GM18858 (cell line): ENCODE measurements around the gene NDRG4.

Experiments used
- ATAC-seq: cut with Tn5 transposase; IDR thresholded peaks from one replicate; pipeline ENCODE4 v1.9.1; 2021; ENCODE audit not compliant: unreplicated experiment

Gene NDRG4

GRCh38 chr16:58499615-58500351 lies at the start of gene NDRG4:
TSS of gene NDRG4 (plus strand) at chr16:58500143. CDS start at chr16:58500249, 106 bp downstream.
- ATAC-seq = peak; percentile 50

DNA sequence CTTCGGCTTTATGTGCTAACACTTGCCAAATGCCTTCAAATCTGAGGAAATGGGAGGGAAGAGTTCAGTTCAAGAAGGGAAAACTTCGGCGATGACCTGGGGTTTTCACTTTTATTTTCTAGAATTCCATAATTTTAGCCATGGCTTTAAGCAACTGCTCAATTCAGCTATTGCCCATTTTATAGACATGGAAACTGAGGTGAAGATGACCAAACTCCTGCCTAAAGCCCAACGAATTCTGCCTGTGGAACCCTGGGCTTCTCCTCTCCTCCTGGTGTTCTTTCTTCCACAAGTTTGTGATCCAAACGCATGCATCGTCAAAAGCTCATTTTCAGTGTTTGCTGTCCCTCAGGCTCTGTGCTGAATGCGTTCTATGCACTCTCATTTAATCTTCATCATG lies 49.4 kb upstream of the NDRG4 start:
- no peak for ATAC-seq

DNA sequence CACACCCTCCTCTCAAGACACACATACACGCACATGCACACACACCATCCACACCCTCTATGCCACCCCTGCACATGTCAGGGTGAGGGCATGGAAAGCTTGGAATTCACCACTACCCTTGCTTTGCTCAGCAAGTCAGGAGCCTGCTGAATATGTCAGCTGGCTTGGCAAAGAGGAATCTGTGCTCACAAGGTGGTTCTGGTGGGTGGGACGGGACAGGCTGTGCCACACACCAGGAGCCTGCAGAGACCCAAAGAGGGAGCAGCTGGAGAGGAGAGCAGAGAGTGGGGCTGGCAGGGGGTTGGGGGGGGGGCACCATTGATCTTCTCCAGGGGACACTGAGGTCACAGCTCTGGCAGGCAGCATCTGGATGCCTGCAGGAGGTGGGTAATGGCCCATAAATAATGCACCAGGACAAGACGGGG lies 48.7 kb upstream of the NDRG4 start:
- no peak for ATAC-seq

GRCh38 chr16:58451945-58452401 lies 48.0 kb upstream of the NDRG4 start:
- no peak for ATAC-seq

DNA sequence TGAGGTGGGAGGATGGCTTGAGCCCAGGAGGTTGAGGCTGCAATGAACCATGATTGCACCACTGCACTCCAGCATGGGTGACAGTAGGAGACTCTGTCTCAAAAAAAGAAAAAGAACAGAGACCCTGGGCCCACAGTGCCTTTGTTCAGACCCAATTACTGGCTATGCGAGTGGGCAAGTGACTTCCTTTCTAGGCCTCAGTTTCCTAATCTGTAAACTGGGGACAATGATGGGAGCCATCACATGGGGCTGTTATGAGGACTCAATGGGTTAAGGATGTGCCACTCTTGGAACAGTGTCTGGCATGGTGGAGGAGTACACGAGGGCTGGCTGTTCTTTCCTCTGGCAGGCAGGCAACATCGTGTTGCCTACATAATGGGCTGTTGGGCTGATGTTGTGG lies 47.3 kb upstream of the NDRG4 start:
- no peak for ATAC-seq

DNA sequence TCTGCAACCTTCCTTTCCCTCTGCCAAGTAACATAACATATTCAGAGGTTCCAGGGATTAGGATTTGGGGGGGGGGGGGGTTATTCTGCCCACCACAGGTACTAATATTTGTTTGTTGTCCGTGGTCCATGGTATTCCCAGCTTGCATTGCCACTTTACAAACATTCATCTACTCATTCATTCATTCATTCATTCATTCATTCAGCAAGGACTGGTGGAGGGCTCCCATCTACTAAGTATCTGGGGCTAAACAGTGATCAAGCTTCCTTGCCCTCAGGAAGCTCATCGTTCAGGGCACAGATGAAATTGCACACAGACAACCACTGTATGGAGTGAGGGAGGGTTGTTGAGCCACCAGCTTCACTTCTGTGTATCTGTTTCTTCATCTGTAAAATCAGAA lies 45.8 kb upstream of the NDRG4 start:
- ATAC-seq = no peak

DNA sequence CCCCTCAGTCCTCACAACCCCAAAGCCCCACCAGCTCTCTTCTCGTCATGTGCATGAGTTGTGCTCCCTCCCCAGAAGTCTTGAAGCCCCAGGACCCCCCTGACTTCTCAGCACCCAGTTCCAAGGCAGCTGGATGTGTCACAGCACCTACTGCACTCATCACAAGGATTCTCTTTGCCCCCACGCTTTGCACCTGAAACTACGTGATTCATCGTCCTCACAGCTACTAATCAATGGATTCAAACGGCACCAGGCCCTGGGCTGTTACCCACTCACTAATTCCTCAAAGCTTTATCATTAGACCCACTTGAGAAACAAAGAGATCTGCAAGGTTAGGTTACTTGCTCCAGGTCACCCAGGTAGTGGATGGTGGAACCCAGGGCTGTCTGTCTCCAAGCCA lies 45.1 kb upstream of the NDRG4 start:
- no peak for ATAC-seq

- ATAC-seq = no peak
Observed at GRCh38 chr16:58455750-58456149, 44.2 kb upstream of the NDRG4 start.

DNA sequence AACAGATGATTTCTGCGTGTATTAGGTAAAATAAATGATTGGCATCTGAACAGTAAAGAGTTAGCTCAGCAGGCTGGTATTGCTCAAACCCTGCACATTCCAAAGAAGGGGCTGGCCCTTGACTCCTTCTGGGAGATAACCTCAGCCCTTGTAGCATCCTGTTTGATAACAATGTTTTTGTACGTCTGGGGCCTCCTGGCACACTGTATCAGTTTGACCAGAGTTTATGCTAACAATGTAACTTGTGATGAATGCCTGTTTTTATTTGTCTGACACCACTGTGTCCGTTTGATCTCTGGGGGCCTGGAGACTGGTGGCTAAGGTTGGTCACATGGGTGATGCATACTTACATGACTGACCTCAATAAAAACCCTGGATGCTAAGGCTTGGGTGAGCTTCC lies 43.8 kb upstream of the NDRG4 start:
- ATAC-seq = no peak

DNA sequence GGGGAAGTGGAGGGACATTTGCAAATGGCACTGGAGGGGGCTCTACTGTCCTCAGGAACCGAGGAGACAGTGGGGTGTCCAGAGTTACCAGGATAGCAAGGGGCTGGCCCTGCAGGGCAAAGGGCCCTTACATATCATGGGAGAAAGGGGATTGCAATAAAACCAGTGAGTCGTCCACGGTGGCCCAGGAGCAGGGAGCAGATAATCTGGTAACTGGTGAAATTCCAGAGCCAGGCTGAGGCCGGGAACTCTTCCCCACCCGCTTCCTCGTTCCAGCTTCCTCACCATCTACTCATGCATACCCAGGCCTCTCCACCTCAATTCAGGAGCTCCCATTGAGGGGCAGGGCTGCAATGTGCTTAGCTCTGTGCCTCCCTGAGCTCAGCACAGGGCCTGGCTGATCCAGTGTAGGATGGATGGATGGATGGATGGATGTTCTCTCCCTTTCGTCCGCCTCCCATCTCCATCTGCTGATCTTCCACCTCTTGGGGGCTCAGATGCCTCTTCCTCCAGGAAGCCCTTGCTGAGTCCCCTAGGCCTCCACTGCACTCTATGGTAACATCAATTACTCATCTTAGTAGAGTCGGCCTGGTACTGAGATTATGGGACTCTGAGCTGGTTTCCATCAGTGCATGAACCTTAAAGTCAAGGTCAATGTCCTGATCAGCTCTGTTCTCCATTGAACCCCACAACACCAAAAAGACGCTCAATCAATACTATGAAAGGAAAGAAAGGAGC lies 41.2 kb upstream of the NDRG4 start:
- ATAC-seq = no peak

DNA sequence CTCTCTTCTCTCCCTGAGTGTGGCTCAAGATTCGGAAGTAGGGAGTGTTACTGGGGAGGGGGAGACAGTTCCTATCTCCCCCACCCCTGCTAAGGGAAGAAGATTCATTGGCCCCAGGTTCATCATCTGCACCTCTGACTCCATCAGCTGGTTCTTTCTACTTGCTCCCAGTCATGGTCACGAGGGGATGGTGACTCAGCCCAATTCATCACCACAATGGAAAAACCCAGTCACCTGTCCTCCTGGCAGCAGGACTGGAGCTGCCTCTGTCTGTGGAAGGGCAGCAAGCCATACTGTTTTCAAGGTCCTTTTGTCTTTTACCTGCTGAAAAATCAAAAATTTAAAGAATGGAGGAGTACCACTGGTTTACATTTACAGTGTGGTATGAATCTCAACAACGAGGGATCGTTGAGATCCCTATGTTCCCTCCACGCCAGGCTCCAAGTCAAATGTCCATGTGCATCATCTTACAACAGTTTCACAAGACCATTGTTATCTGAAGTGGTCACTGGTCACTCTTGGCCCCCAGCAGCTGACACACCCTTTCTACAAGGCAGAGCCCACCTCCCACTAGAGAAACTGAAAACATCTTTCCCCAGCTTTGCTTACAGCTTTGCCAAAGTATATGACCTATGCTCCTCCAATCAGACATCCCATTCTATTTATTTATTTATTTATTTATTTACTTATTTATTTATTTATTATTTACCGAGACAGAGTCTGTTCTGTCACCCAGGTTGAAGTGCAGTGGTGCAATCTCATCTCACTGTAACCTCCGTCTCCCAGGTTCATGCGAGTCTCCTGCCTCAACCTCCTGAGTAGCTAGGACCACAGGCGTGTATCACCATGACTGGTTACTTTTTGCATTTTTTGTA lies 40.4 kb upstream of the NDRG4 start:
- peak; percentile 65 for ATAC-seq

- no peak for ATAC-seq
Observed at GRCh38 chr16:58460219-58460610, 39.7 kb upstream of the NDRG4 start.

DNA sequence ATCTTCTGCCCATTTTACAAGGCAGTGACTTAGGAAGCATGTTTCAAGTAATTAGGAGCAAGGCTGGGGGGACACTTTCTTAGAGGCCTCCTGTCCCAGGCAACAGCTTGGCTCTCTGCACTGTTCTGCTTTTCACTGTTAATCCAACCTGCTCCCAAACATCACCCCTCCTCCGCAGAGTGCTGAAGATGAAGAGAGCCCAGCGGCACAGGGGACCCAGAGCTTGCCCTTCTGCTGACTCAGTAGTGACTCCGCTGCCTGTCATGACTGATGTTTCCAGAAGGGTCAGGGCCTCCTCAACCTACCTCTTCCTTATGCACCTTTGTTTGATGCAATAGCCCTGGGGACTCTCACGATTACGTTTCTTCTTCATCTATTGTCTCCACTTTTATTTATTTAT lies 38.9 kb upstream of the NDRG4 start:
- ATAC-seq = no peak

- ATAC-seq = no peak
Observed at GRCh38 chr16:58461640-58462039, 38.3 kb upstream of the NDRG4 start.

GRCh38 chr16:58462089-58462488 lies 37.9 kb upstream of the NDRG4 start:
- no peak for ATAC-seq

- no peak for ATAC-seq
Observed at GRCh38 chr16:58462499-58462996, 37.4 kb upstream of the NDRG4 start.

DNA sequence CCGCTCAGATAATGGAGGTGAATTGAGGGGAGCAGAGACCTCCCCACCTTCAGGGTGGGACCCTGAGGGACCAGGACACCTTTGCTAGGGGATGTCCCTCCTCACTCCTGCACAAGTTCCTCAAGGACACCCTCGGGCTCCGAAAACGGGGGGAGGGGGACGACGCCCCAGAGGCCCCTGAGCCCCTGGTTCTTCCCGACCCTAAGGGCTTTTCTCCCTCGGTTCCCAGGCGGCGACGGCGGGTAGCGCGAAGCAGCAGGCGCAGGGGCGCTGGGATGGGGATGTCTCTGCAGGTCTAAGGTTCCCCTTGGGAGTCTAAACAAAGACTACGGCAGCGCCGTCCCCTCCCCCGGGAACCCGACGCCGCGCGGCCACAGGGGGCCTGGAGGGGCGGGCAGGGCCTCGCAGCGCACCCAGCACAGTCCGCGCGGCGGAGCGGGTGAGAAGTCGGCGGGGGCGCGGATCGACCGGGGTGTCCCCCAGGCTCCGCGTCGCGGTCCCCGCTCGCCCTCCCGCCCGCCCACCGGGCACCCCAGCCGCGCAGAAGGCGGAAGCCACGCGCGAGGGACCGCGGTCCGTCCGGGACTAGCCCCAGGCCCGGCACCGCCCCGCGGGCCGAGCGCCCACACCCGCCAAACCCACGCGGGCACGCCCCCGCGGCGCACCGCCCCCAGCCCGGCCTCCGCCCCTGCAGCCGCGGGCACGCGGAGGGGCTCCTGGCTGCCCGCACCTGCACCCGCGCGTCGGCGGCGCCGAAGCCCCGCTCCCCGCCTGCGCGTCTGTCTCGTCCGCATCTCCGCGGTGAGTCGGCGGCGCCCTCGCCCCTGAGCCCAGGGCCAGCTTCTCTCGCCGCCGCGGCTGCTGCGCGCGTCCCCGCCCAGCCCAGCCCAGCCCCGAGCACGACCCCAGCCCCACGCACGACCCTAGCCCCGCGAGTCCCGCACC lies 36.7 kb upstream of the NDRG4 start:
- ATAC-seq = no peak

DNA sequence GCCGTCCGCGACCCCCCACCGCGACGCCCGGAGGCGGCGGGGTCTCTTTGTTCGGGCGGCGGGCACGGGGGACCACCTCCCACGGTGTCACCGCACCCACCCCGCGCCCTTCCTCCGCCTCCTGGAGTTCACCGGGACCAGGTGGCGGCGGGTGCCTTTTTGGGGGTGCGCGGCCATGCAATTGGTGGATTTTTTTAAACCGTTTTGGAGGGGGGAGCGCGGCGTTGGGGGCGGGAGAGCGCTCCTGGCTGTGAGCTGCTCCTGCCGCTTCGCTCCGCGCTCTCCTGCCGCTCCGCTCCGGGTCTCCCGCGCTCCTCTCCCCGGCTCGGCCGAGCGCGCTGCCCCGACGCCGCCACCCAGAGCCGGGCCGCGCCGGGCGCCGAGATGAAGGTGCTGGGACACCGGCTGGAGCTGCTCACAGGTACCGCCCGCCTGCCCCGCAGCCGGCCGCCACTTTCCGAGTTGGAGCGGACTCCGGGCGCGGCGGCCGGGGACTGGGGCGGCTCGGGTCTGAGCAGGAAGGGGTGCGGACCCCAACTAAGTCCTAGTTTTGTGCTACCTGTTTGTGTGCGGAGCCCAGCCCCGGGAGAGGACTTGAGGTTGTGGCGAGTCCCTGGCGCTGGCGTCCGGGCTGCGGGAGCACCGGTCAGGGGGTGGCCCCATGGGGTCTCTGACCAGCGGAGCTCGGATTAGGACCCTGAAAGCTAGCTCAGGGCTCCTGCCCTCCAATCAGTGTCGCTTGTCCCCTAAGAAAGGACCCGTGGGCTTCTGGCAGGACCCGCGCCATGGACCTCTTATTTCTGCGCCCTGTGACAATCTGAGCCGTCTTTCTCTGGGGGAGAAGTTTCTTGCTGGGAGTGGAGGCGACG lies 35.7 kb upstream of the NDRG4 start:
- no peak for ATAC-seq
